WTC11 (cell line): Measurements from ENCODE around the gene STK32C. TPM values are rescaled to one million over a fixed set of nuclear protein-coding genes. Genes with fewer than 3 reads are reported as not detected.

Experiments
- CTCF ChIP-seq: fragments of 200-600 bp; IDR thresholded peaks from 2 replicates; pipeline ENCODE4 v1.8.0; 2022; ENCODE audit warnings: antibody characterized with exemption
- ELF4 ChIP-seq: sonication (generic); formaldehyde crosslinking; IDR thresholded peaks from 2 replicates; pipeline ENCODE4 v1.8.1; 2022; ENCODE audit warnings: low read depth, mild to moderate bottlenecking, moderate library complexity, missing genetic modification reagents
- ERG ChIP-seq: fragments of 250-450 bp; sonication (Bioruptor Pico); IDR thresholded peaks from 2 replicates; pipeline ENCODE4 v1.8.0; 2021; ENCODE audit warnings: mild to moderate bottlenecking
- FOXJ3 ChIP-seq: sonication (generic); formaldehyde crosslinking; IDR thresholded peaks from 2 replicates; pipeline ENCODE4 v1.9.0; 2021; ENCODE audit warnings: missing genetic modification reagents, mild to moderate bottlenecking, borderline replicate concordance
- FOXK1 ChIP-seq: sonication (generic); formaldehyde crosslinking; IDR thresholded peaks from 2 replicates; pipeline ENCODE4 v1.8.0; 2022; ENCODE audit warnings: mild to moderate bottlenecking, moderate library complexity, missing genetic modification reagents
- FOXP1 ChIP-seq: sonication (generic); formaldehyde crosslinking; IDR thresholded peaks from 2 replicates; pipeline ENCODE4 v1.8.0; 2022; ENCODE audit warnings: missing genetic modification reagents, mild to moderate bottlenecking, moderate library complexity, borderline replicate concordance
- GABPB1 ChIP-seq: sonication (generic); formaldehyde crosslinking; IDR thresholded peaks from 2 replicates; pipeline ENCODE4 v1.8.1; 2023; ENCODE audit warnings: mild to moderate bottlenecking, missing genetic modification reagents
- GRHL2 ChIP-seq: fragments of 250-450 bp; sonication (Bioruptor Pico); IDR thresholded peaks from 2 replicates; pipeline ENCODE4 v1.8.0; 2022; ENCODE audit warnings: mild to moderate bottlenecking, moderate library complexity; ENCODE audit not compliant: insufficient replicate concordance, severe bottlenecking
- KAT7 ChIP-seq: sonication (generic); formaldehyde crosslinking; IDR thresholded peaks from 2 replicates; pipeline ENCODE4 v1.8.1; 2023; ENCODE audit warnings: missing genetic modification reagents, mild to moderate bottlenecking, borderline replicate concordance
- NFYB ChIP-seq: sonication (generic); formaldehyde crosslinking; conservative IDR thresholded peaks from 2 replicates; pipeline ENCODE4 v1.8.0; 2022; ENCODE audit warnings: low read depth, missing genetic modification reagents
- PRRX2 ChIP-seq: fragments of 250-450 bp; sonication (Bioruptor Pico); IDR thresholded peaks from 2 replicates; pipeline ENCODE4 v1.8.0; 2021; ENCODE audit warnings: mild to moderate bottlenecking
- RELA ChIP-seq: sonication (generic); formaldehyde crosslinking; IDR thresholded peaks from 2 replicates; pipeline ENCODE4 v1.8.1; 2022; ENCODE audit warnings: missing genetic modification reagents, mild to moderate bottlenecking, borderline replicate concordance
- SMAD3 ChIP-seq: sonication (generic); formaldehyde crosslinking; IDR thresholded peaks from 2 replicates; pipeline ENCODE4 v1.8.0; 2022; ENCODE audit warnings: missing genetic modification reagents, mild to moderate bottlenecking, borderline replicate concordance
- ZBTB43 ChIP-seq: sonication (generic); formaldehyde crosslinking; IDR thresholded peaks from 2 replicates; pipeline ENCODE4 v1.8.1; 2023; ENCODE audit warnings: mild to moderate bottlenecking, missing genetic modification reagents
- ZNF219 ChIP-seq: sonication (generic); formaldehyde crosslinking; IDR thresholded peaks from 2 replicates; pipeline ENCODE4 v1.8.0; 2023; ENCODE audit warnings: missing genetic modification reagents, mild to moderate bottlenecking, borderline replicate concordance
- ZNF232 ChIP-seq: sonication (generic); formaldehyde crosslinking; IDR thresholded peaks from 2 replicates; pipeline ENCODE4 v1.8.0; 2022; ENCODE audit warnings: mild to moderate bottlenecking, missing genetic modification reagents
- ZNF396 ChIP-seq: fragments of 250-450 bp; sonication (Bioruptor Pico); IDR thresholded peaks from 2 replicates; pipeline ENCODE4 v1.8.0; 2021; ENCODE audit warnings: mild to moderate bottlenecking, moderate library complexity, borderline replicate concordance
- ZNF425 ChIP-seq: fragments of 250-450 bp; sonication (Bioruptor Pico); conservative IDR thresholded peaks from 2 replicates; pipeline ENCODE4 v1.9.0; 2021; ENCODE audit warnings: mild to moderate bottlenecking
- total RNA-seq: library from RNA; stranded (reverse); gene quantifications from 3 replicates; pipeline ENCODE4 v1.2.3, GENCODE V29; 2021

STK32C gene
- total RNA-seq, 1 experiment from 2014 or later, result 20.7 TPM

GRCh38 chr10:132308587-132309470 lies 1.1 kb upstream of the STK32C start (continued):
- no peak for TF ChIP-seq KAT7 (CRISPR knock-in tag)
- no peak for TF ChIP-seq NFYB (CRISPR knock-in tag)
- no peak for TF ChIP-seq CTCF
- no peak for TF ChIP-seq GRHL2 (CRISPR knock-in tag)
- peak; percentile 82 for TF ChIP-seq FOXK1 (CRISPR knock-in tag)
- TF ChIP-seq ZNF396 (CRISPR knock-in tag), result no peak
- TF ChIP-seq ELF4, result peak; percentile 73; the same call in 1 of the 2 replicates
- TF ChIP-seq ERG, result no peak
- TF ChIP-seq FOXJ3, result no peak
- no peak for TF ChIP-seq ZNF425 (CRISPR knock-in tag)
- TF ChIP-seq SMAD3 (CRISPR knock-in tag), result 0 out of 2 replicates have a peak, but pooled peaks have one; percentile 59
- peak; percentile 95 for TF ChIP-seq RELA (CRISPR knock-in tag)
- TF ChIP-seq FOXP1 (CRISPR knock-in tag), result peak; percentile 93
- TF ChIP-seq PRRX2 (CRISPR knock-in tag), result no peak
- 0 out of 2 replicates have a peak, but pooled peaks have one; percentile 18 for TF ChIP-seq ZNF219 (CRISPR knock-in tag)
- peak; percentile 62; the same call in 1 of the 2 replicates for TF ChIP-seq ZBTB43 (CRISPR knock-in tag)
- TF ChIP-seq GABPB1 (CRISPR knock-in tag), result no peak
- TF ChIP-seq ZNF232 (CRISPR knock-in tag), result peak; percentile 85; the same call in 1 of the 2 replicates
